HG02642 (cell line): Measurements from ENCODE around the gene GDI1.
A peak's percentile ranks its signal among the peaks of the same experiment; 100 is the strongest.

ENCODE experiments used
- ATAC-seq: cut with Tn5 transposase; IDR thresholded peaks from one replicate; pipeline ENCODE4 v1.9.1; 2021; ENCODE audit warnings: mild to moderate bottlenecking; ENCODE audit not compliant: unreplicated experiment, poor library complexity

GDI1 gene

DNA sequence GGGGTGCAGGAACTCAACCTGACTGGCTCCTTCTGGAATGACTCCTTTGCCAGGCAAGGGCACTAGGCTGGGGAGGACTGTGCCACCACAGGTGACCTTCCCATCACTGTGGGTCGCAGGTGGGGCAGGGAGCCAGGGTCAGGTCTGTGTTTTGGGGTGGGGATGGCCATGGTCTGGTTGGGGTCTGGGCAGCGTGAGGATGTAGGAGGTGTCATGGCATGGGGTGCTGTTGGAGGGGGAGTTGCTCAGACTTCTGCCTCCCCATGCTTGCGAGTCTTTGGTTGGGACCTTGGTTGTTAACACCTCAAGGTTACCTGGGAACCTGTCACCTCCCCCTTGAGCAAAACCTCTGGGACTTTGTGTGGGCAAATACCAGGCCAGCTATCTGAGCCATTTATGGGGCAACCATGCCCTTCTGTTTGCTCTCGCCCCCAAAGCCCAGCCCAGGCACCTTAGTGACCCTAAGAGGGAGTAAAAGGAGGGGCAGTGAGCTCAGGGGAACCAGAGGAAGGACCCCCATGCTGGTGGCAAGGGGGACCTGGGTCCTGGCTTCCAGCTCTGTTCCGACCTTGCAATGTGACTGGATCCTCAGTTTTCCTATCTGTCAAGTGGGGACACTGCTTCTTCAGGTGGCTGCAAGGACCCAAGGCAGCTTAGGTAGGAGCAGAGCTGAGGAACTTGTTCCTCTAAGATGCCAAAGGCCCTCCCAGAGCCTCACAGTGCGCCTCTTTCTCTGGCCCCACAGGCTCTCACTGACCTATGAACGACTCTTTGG, 2.4 kb upstream of the GDI1 start:
- no peak for ATAC-seq

- ATAC-seq, result no peak
Observed at GRCh38 chrX:154435171-154435733, 1.7 kb upstream of the GDI1 start.

DNA sequence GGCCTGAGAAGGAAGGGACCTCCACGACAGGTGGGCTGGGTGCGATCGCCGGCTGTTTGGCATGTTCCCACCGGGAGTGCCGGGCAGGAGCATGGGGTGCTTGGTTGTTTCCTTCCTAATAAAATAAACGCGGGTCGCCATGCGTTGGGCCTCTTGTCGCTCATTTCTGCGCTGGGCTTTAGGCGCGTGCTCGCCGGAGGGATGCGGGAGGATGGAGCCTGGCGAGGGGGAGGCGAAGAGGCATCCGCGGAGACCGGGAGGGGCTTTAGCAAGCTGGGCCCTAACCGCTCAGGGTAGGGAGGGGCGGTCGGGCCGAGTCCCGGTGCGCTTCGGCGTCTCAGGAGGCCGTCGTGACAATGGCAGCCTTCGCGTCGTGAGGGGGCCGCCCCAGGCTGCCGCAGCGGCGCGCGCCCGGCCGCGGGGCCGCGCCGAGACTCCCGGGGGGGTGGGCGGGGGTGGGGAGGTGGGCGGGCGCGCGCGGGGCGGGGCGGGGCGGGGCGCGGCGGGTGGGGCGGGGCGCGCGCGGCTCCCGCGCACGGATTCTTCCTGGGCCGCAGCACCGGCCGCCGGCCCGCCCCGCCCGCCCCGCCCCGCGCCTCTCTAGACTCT, 476 bp upstream of the GDI1 start:
- peak; percentile 37 for ATAC-seq

GRCh38 chrX:154437971-154438893, 1.3 kb downstream of the GDI1 start:
- no peak for ATAC-seq

- no peak for ATAC-seq
Observed at GRCh38 chrX:154439841-154440240, 2.9 kb downstream of the GDI1 start.

DNA sequence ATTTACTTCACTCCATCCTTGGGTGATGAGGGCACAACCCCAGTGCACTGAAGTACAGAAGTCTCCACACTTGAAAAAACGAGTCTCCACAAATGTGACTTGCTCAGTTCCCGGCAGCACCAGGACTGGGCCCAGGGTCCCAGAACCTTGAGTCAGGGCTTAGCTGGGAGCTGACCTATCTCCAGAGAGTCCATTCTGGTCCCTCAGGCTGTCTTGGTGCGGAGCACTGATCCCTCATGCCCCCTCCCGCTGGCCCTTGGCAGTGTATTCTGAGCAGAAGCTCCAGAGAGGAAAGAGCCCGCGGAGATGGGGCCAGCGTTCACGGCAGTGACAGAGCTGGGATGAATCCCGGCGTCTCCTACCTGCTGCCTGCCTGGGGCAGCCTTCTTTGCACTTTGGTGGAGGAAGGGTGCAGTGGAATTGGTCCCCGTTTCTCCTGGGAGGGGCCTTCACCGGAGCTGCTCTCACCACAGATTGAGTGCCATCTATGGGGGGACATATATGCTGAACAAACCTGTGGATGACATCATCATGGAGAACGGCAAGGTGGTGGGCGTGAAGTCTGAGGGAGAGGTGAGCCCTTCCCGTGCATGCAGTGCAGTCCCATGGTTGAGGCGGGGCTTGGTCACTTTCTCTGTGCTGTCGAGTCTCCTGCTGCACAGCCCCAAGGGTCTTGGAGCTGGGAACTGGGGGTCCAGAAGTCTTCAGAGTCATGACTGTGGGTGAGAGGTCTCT, 3.8 kb downstream of the GDI1 start:
- no peak for ATAC-seq

GRCh38 chrX:154441564-154441963, 4.6 kb downstream of the GDI1 start:
- ATAC-seq, result no peak

DNA sequence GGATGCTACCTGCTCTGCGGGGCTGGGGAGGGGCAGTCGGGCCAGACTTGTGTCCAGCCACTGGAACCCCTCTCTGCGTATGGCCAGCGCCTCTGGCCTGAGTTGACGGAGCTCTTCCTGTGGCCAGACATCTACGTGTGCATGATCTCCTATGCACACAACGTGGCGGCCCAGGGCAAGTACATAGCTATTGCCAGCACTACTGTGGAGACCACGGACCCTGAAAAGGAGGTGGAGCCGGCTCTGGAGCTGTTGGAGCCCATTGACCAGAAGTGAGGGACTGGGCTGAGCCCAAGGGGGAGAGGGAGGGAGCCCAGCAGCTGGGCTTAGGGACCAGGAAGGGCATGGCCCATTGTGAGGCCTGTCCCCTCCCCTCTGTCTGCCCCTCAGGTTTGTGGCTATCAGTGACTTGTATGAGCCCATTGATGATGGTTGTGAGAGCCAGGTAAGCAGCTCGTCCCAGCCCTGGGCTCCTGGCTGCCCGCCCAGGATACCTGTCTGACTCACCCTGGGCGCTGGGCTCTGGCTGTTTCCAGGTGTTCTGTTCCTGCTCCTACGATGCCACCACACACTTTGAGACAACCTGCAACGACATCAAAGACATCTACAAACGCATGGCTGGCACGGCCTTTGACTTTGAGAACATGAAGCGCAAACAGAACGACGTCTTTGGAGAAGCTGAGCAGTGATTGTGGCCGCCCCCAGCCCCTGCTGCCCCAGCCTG, 5.2 kb downstream of the GDI1 start:
- no peak for ATAC-seq

DNA sequence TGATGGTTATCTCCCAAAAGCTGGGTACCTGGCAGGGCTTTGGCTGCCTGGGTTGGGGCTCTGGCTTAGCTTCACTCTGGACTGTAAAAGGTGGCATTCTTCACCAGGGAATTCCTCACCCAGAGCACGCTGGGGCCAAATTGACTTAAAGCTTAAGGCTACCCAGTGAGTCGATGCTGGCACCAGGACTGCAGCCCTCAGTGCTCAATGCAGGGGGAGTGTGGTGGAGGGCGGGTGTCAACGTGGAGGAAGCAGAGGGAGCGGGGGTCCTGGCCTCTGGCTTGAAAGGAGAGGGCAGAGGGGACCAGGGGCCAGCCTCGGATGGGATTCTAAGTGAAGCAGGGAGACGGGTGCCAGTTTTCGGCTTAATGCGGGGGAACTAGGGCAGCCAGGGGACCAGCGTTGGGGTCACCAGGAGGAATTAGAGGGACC, 6.5 kb downstream of the GDI1 start:
- no peak for ATAC-seq

DNA sequence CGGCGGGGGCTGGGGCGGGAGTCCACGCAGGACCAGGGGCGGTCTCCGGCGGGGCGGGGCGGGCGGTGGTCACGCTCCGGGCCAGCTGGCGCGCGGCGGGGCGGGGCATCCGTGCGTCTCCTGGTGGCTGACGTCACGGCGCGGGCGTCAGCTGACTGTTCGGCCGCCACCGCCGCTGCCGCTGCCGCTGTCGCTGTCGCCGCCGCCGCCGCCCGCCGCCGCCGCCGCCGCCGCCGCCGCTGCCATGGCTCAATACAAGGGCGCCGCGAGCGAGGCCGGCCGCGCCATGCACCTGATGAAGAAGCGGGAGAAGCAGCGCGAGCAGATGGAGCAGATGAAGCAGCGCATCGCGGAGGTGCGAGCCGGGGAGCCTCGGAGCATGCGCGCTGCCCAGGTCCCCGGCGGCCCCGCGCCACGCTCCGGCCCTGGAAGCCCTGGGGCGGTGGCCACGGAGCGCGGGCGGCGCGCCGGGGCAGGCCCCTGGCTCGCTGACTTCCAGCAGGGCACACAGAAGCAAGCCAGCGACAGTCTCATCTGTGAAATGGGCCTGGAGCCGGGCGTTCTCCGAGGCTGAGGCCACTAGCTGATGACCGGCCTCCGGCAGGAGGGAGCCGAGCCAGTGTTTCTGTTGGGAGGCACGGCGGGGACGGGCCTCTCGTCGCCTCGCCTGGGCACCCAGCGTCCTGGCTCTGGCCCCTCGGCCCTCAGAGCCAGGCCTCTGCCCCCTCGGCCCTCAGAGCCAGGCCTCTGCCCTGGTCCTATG, 7.2 kb downstream of the GDI1 start, which contains the start of gene FAM50A:
TSS of gene FAM50A (plus strand) at position 150 of the 763 bp plus-strand sequence. CDS start at position 245, 95 bp downstream.
- peak; percentile 65 for ATAC-seq

GRCh38 chrX:154444755-154445246, 7.8 kb downstream of the GDI1 start:
- no peak for ATAC-seq

DNA sequence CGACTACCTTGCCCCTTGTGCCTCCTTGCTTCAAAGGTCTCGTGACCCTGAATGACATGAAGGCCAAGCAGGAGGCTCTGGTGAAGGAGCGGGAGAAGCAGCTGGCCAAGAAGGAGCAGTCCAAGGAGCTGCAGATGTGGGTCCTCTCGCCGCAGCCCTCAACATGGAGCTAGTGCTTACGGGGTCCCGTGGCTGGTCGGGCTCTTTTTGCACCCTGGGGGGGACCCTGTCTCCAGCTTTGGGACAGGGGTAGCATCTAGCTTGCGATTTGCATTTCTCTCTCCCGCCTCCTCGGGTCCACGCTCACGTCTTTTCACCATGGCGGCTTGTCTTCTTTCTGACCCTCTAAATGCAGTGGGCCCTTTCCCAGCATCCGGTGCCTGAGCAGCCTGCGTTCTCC, 8.8 kb downstream of the GDI1 start:
- no peak for ATAC-seq

GRCh38 chrX:154446430-154446829, 9.5 kb downstream of the GDI1 start:
- no peak for ATAC-seq

DNA sequence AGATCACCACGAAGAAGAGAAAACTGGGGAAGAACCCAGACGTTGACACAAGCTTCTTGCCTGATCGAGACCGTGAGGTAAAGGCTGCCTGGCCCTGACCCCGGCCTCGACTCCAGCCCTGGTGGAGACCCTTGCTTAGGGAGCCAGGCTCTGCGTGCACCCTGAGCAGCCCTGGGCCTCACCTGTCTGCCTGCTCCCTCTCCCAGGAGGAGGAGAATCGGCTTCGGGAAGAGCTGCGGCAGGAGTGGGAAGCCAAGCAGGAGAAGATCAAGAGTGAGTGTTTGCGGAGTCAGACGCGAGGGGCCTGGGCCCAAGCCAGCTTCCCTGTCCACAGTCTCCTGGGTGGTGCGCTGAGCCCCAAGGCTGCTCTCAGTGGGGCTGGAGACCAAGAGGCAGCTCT, 11.5 kb downstream of the GDI1 start:
- ATAC-seq, result no peak

GRCh38 chrX:154449618-154450017, 12.7 kb downstream of the GDI1 start:
- no peak for ATAC-seq

GRCh38 chrX:154450312-154450711, 13.4 kb downstream of the GDI1 start:
- ATAC-seq, result no peak

DNA sequence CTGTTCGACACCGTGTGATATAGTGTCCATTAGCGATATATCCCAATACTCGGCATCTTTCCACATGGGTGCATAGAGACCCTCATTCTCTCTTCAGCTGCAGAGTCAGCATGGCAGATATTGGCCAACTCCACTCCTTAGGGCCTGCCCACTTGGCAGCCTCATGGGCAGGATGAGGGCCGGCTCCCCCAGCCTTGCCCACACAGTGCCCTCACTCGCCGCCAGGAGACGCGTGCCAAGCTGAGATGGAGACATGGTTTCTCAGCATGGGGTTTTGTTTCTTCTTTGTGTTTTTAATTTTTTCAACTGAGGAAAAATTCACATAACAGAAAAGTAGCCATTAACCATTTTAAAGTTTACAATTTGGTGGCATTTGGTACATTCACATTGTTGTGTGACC, 15.9 kb downstream of the GDI1 start:
- ATAC-seq, result no peak

GRCh38 chrX:154457491-154458115, 20.6 kb downstream of the GDI1 start:
- peak; percentile 62 for ATAC-seq
